ENCODE measurements around the gene TMEM94. TPM values are rescaled to one million over a fixed set of nuclear protein-coding genes. Genes with fewer than 3 reads are reported as not detected.

The TMEM94 gene
- total RNA-seq, 2 experiments from 2014 or later = 80.3 to 82.1 TPM

DNA sequence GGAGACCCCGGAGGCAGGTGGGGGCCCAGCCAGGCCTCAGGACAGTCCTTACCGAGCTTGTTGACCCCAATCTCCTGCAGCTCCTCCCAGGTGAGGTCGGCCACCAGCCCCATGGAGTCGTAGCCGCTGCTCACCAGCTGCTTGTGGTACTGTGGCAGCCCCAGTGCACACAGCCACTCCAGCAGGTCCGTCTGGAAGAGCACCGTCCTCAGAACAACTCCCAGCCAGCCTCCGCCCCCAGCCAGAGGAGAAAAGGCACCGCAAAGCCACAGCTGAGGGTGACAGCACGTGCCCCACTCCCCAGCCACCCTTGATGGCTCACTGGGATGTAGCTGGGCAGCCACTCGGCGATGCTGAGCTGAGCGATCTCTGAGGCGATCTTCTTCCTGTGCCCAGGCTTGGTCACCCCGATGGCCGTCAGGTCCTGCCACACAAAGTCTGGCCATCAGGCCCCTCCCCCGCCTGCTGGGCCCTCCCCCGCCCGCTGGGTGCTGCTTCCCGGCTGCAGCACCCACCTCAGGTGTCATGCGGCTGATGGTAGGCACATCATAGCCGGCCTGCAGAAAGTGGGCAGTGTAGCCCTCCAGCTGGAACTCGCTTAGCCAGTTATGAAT is 47.0 kb downstream of the TMEM94 start:
- DNase-seq = no peak
- ChIA-PET POLR2A (no interaction called here), CTCF (interaction anchor here (0.5 to 1.9 kb wide), 8 partner anchors 10 to 304 kb away, joined by 3 to 8 read pairs (median 4); partner anchors contain the start of gene TSEN54)
- H3K9me3 Mint-ChIP-seq = no peaks in the 10 kb centered on the region
- no peaks in the 10 kb centered on the region for H3K36me3 Mint-ChIP-seq (ENCODE audit: low read depth)
- no peak overlapping the region for H3K4me3 Mint-ChIP-seq
- H3K27ac Mint-ChIP-seq = no peak overlapping the region
- H3K27me3 Mint-ChIP-seq = no peaks in the 10 kb centered on the region
- H3K4me1 Mint-ChIP-seq = peaks cover 1% of the 10 kb centered on the region

DNA sequence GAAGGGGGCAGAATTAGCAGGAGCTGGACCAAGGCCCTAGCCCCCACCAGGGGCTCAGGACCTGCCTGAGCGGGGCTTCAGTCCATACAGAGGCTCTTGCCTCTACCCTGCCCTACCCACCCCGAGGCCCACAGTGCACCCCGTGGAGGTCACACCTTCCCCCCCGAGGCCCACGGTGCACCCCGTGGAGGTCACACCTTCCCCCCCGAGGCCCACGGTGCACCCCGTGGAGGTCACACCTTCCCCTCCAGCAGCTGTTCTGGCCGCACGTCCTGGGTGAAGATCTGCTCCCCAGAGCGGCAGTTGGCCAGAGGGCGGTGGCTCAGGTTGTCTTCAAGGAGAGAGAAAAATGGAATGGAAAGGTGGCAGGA is 47.5 kb downstream of the TMEM94 start:
- Mint-ChIP-seq H3K36me3 (ENCODE audit: low read depth) (no peaks in the 10 kb centered on the region), H3K4me3 (no peak overlapping the region), H3K4me1 (no peaks in the 10 kb centered on the region), H3K27ac (no peak overlapping the region), H3K9me3 (no peaks in the 10 kb centered on the region), H3K27me3 (no peaks in the 10 kb centered on the region)
- ChIA-PET CTCF (interaction anchor here (1.1 to 1.9 kb wide), 6 partner anchors 9 to 234 kb away, joined by 3 to 8 read pairs (median 4); partner anchors contain the start of genes TMEM94 and TSEN54), POLR2A (no interaction called here)
- no peak for DNase-seq

DNA sequence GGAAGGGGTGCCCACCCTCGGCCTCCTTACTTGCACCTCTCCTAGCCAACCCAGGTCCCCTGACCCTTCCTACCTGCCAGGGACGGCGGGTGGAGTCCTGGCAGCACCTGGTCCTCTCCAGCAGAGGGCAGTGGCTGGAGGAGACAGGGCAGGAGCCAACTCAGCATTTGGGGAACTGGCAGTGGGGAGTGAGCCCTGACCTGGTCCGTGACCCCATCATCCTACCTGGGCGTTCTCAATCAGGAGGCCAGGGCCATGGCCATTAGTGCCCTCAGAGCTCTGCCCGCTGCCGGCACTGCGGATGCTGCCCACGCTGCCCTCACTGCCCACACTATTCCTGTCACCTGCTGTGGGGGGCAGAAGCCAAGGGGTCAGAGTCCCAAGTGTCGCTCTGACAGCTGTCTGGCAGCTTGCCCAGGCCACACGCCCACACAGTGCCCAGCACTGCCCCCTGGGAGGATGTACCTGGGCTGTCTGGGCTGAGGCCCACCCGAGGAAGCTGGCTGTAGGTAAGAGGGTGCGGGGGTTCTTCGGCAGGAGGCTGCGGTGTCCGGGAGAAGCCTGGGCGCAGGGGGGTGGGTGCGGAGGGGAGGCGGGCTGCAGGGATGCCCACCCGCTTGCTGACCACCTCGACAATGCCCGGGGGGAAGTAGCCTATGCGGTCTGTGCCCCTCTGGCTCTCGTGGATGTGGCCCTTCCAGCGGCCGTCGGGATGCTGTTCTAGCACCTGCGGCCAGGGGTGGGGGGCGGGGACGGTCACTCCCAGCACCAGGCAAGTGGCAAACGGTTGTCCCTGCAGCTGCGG is 48.1 kb downstream of the TMEM94 start:
- Mint-ChIP-seq H3K27ac (no peak overlapping the region), H3K4me3 (no peak overlapping the region), H3K36me3 (ENCODE audit: low read depth) (no peaks in the 10 kb centered on the region), H3K27me3 (no peaks in the 10 kb centered on the region), H3K9me3 (no peaks in the 10 kb centered on the region), H3K4me1 (no peaks in the 10 kb centered on the region)
- ChIA-PET CTCF (interaction anchor here (0.9 to 1.5 kb wide), 4 partner anchors 12 to 49 kb away, joined by 3 to 4 read pairs (median 4); partner anchors contain the start of genes TMEM94 and TSEN54), POLR2A (no interaction called here)
- DNase-seq = peak; percentile 41

DNA sequence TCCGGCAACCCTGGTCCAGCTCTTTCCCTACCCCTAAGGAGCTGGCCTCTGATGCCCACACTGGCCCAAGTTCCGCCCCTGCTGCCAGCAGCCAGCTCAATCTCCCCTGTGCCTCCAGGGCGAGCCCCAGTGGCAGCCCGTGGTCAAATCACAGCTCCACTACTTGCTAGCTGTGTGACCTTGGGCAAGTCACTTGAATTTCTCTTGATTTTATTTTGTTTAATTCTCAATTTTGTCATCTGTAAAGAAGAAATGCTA is 48.6 kb downstream of the TMEM94 start:
- no peaks in the 10 kb centered on the region for H3K9me3 Mint-ChIP-seq
- CTCF ChIA-PET = interaction anchor here (0.9 to 1.5 kb wide), 4 partner anchors 11 to 49 kb away, joined by 3 to 4 read pairs (median 4); partner anchors contain the start of genes TMEM94 and TSEN54
- no peak overlapping the region for H3K4me3 Mint-ChIP-seq
- POLR2A ChIA-PET = no interaction called here
- H3K27me3 Mint-ChIP-seq = no peaks in the 10 kb centered on the region
- H3K4me1 Mint-ChIP-seq = no peaks in the 10 kb centered on the region
- H3K36me3 Mint-ChIP-seq (ENCODE audit: low read depth) = no peaks in the 10 kb centered on the region
- DNase-seq = no peak
- H3K27ac Mint-ChIP-seq = no peak overlapping the region

DNA sequence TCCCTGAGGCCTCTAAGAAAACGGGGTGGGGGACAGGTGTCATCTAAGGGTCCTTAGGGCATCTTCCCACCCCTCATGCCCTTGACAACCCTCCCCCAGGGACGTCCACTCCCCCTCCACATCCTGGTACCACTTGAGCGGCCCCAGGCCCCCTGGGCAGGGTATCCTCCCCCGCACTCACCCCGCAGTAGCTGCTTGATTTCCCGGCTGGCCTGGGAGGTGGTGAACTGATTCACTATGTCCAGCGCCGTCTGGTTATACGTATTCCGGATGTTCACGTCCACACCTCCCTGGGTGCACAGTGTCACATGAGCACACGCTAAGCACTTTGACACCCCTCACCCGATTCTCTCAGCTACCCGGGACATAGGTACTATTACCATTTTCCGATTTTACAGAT is 49.2 kb downstream of the TMEM94 start:
- no peak overlapping the region for H3K27ac Mint-ChIP-seq
- DNase-seq = no peak
- no peaks in the 10 kb centered on the region for H3K4me1 Mint-ChIP-seq
- H3K9me3 Mint-ChIP-seq = no peaks in the 10 kb centered on the region
- ChIA-PET POLR2A (no interaction called here), CTCF (interaction anchor here (1.4 kb wide), 1 partner anchor 11 kb away, joined by 4 read pairs; the partner anchor contains the start of gene TSEN54)
- H3K4me3 Mint-ChIP-seq = no peak overlapping the region
- H3K27me3 Mint-ChIP-seq = no peaks in the 10 kb centered on the region
- no peaks in the 10 kb centered on the region for H3K36me3 Mint-ChIP-seq (ENCODE audit: low read depth)

DNA sequence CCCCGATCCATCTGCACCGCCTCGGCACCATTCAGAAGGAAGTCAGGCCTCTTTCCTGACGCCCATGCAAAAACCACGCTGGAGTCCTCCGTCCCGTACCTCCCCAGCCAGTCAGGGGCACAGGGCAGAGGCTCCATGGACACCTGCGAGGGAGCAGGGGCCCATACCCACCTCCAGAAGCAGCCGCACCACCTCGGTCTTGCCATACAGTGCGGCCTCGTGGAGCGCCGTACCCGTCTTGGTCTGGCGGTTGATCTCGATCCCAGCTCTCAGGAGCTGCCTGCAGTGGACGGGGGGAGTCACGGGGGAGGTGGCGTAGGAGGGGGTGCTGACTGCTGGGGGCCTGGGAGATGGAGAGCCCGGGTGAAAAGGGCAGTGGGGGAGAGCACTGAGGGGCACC is 49.7 kb downstream of the TMEM94 start:
- no peaks in the 10 kb centered on the region for H3K4me1 Mint-ChIP-seq
- ChIA-PET CTCF (no interaction called here), POLR2A (no interaction called here)
- H3K27me3 Mint-ChIP-seq = no peaks in the 10 kb centered on the region
- no peak overlapping the region for H3K4me3 Mint-ChIP-seq
- no peaks in the 10 kb centered on the region for H3K36me3 Mint-ChIP-seq (ENCODE audit: low read depth)
- H3K9me3 Mint-ChIP-seq = no peaks in the 10 kb centered on the region
- no peak for DNase-seq
- no peak overlapping the region for H3K27ac Mint-ChIP-seq

DNA sequence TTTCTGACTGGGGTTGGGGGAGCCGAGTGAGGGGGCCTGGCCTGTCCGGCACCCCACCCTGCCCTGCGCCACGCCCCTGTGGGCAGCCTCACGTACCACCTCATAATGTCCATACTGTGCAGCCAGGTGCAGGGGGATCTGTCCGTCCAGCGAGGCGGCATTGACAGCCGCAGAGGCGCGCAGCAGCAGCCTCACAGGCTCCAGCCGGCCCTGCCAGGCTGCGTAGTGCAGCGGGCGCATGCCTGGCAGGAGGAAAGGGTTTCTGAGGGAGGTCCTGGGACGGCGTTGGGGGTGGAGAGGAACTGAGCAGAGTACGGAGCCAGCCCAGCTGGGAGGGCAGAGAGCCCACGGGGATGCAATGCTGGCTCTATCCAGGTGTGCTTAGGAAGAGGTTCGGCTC is 50.5 kb downstream of the TMEM94 start:
- Mint-ChIP-seq H3K36me3 (ENCODE audit: low read depth) (no peaks in the 10 kb centered on the region), H3K27ac (no peak overlapping the region), H3K4me3 (no peak overlapping the region), H3K4me1 (no peaks in the 10 kb centered on the region), H3K27me3 (no peaks in the 10 kb centered on the region), H3K9me3 (no peaks in the 10 kb centered on the region)
- ChIA-PET CTCF (interaction anchor here (1.0 kb wide), 1 partner anchor 12 kb away, joined by 3 read pairs; no protein-coding TSS in a partner anchor), POLR2A (no interaction called here)
- no peak for DNase-seq

DNA sequence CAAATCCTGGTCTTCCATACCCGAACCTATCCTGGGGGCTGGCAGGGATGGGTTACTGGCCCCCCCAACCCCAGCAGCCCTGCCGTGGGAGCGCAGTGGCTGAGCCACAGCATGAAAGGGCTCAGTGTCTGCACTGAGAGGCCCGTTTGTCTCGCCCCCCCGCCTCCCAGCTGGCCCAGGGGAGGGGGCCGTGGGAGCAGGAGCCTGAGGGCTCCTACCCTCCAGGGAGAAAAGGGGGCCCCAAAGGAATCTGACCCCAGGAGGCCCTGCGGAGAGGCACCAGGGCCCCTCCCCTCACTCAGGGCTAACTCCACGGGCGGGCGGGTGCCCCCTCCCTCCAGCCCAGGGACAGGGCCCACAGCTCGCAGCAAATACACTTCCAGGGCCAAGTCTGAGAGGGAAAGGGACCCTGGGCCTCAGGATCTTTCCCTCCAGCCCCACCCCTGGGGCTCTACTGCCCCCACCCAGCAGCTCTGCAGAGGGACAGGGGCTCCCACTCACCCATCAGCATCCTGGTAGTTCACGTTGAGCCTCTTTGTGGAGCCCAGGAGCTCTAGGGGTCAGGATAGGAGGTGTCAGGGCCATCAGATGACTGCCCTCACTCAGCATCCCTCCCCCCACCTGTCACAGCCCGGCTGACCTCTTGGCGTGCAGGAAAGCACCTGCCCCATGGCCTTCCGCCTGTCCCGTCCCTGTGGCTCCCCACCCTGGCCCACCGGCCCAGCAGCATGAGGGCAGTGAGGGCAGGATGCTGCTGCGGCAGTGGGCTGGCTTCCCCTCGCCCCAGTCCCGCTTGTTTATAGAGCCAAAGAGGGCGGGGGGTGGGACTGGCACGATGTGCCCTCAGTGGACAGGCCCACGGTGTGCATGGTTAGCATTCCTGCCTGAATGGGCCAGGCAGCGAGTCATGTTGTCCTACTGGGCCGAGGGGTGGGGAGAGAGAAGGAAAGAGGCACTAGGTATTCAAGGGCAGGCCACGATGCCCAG is 51.6 kb downstream of the TMEM94 start:
- Mint-ChIP-seq H3K36me3 (ENCODE audit: low read depth) (no peaks in the 10 kb centered on the region), H3K4me1 (no peaks in the 10 kb centered on the region), H3K9me3 (no peaks in the 10 kb centered on the region), H3K27me3 (no peaks in the 10 kb centered on the region), H3K4me3 (no peak overlapping the region), H3K27ac (no peak overlapping the region)
- POLR2A ChIA-PET = no interaction called here
- CTCF ChIA-PET = interaction anchor here (1.0 to 1.6 kb wide), 3 partner anchors 10 to 20 kb away, joined by 3 to 5 read pairs (median 3); no protein-coding TSS in a partner anchor
- DNase-seq = no peak

DNA sequence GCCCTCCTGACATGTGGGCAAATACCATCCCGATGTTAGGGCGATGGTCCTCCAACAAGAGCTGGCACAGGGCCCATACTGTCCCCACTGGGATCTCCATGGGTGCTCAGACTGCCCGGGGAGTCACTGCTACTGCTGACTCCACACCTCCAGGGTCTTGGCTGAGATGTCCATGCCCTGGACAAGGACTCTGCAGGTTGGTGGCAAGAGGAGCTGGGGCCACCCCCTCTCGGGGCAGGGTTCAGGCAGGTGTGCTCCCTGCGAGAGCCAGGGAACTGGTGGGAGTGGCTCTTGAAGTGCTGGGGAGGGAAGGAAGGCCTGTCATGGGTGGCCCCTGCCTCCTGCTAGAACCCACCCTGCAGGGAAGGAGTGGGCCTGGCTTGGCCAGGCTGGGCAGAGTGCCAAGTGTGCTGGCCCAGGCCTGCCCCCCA is 52.5 kb downstream of the TMEM94 start:
- CTCF ChIA-PET = interaction anchor here (0.9 to 1.6 kb wide), 3 partner anchors 9 to 21 kb away, joined by 3 to 5 read pairs (median 3); no protein-coding TSS in a partner anchor
- H3K4me1 Mint-ChIP-seq = no peaks in the 10 kb centered on the region
- no peak overlapping the region for H3K4me3 Mint-ChIP-seq
- no peaks in the 10 kb centered on the region for H3K9me3 Mint-ChIP-seq
- H3K27ac Mint-ChIP-seq = no peak overlapping the region
- POLR2A ChIA-PET = no interaction called here
- peaks cover 2% of the 10 kb centered on the region for H3K27me3 Mint-ChIP-seq
- DNase-seq = no peak
- H3K36me3 Mint-ChIP-seq (ENCODE audit: low read depth) = no peaks in the 10 kb centered on the region

DNA sequence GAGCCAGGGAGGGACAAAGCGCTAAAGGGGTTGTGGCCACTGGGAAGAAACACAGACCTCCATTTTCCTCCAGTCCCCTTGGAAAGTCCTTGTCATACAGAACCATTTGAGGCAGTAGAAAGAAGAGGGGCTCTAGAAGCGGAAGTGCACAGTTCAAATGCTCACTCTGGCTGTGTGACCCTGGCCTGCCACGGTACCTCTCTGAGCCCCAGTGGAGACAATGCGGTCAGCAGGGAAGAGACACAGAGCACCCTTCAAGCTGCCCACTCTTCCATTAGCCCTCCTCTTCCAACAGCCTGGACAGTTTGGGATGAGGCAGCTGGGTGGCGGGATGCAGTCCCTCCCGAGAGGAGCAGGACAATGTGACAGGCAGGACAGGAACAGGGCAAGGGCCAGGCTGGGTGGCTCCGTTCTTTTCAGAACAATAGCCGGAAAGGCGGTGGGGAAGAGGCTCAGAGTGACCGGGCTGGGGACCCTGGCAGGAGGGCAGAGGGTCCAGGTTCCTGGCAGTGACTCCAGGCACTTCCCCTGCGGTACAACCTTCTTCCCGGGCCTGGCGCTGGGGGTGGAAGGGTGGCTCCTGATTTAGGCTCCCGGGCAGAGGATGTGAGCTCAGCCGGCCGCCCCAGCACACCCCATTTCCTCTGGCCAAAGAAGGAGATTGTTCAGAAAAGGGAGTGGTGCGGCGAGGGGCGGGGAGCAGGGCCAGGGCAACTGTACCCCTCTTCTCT is 53.3 kb downstream of the TMEM94 start:
- no peaks in the 10 kb centered on the region for H3K4me1 Mint-ChIP-seq
- POLR2A ChIA-PET = no interaction called here
- no peaks in the 10 kb centered on the region for H3K36me3 Mint-ChIP-seq (ENCODE audit: low read depth)
- H3K27me3 Mint-ChIP-seq = peaks cover 4% of the 10 kb centered on the region
- no peak overlapping the region for H3K4me3 Mint-ChIP-seq
- no peak for DNase-seq
- CTCF ChIA-PET = interaction anchor here (0.9 to 1.0 kb wide), 2 partner anchors 11 to 22 kb away, joined by 3 read pairs; no protein-coding TSS in a partner anchor
- H3K27ac Mint-ChIP-seq = no peak overlapping the region
- H3K9me3 Mint-ChIP-seq = no peaks in the 10 kb centered on the region

DNA sequence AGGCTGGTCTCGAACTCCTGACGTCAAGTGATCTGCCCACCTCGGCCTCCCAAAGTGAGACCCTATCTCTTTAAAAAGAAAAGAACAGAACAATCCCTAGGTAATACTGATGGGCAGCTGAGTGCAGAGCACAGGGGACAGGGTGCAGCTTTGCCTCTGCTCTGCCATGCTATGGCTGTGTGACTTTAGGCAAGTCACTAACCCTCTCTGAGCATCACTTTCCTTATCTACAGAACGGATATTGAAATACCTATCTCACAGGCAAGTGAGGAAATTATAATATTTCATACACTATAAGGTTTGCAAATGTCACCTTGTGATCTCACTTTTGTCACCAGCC is 54.8 kb downstream of the TMEM94 start:
- ChIA-PET POLR2A (no interaction called here), CTCF (interaction anchor here (1.5 to 2.3 kb wide), 2 partner anchors 13 to 57 kb away, joined by 4 to 5 read pairs; no protein-coding TSS in a partner anchor)
- DNase-seq = no peak
- H3K27ac Mint-ChIP-seq = no peak overlapping the region
- no peak overlapping the region for H3K4me3 Mint-ChIP-seq
- H3K36me3 Mint-ChIP-seq (ENCODE audit: low read depth) = no peaks in the 10 kb centered on the region
- no peaks in the 10 kb centered on the region for H3K4me1 Mint-ChIP-seq
- peaks cover 4% of the 10 kb centered on the region for H3K27me3 Mint-ChIP-seq
- H3K9me3 Mint-ChIP-seq = no peaks in the 10 kb centered on the region

All from activated CD4-positive, alpha-beta T cell treated with anti-CD3 and anti-CD28 coated beads, Interleukin-2, amount 10 ng/mL, durations not matched to agents 7 days and 5 days (primary cell).